T-helper 9 cell (primary cell): ENCODE data around the gene FRMPD4.

ENCODE experiments used
- DNase-seq: peaks from one replicate; pipeline ENCODE4 v3.0.0-alpha.2; 2020

The FRMPD4 gene

DNA sequence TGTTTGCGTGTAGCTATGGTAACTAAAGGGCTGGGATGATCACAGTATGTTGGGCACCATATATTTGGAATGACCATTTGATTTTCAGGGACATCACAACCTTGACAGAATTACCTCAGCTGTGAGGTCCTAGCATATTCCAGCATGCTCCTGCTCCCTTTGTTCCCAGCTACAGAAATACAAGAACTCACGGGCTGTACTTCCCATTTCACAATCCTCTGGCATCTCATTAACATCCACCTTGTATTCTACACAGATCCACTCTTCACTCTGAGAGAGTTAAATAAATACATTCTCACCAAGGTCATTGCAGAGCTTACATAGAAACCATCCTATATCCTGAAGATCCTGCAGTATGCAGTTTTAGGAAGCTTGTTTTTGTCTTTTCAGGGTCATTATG is 169.7 kb downstream of the FRMPD4 start:
- DNase-seq, result no peak

- DNase-seq, result no peak
These were observed 170.1 kb downstream of the FRMPD4 start for GRCh38 chrX:12308420-12308819.

- no peak for DNase-seq
These were observed 170.9 kb downstream of the FRMPD4 start for GRCh38 chrX:12309040-12309743.

DNA sequence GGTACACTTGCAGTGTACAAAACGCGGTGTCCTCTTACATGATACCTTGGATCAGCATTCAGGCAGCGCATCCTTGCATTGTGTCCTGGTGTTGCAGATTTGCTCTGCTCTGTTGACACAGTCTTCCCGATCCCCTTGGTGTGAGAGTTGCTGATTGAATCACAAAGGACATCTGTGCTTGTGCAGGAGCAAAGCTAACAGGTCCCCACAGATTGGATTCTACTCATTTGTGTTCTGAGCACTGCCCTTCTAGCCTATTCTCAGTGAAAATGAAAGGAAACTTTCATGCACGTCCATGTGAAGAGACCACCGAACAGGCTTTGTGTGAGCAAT is 171.4 kb downstream of the FRMPD4 start:
- no peak for DNase-seq

- no peak for DNase-seq
These were observed 176.4 kb downstream of the FRMPD4 start for GRCh38 chrX:12314651-12315050.

GRCh38 chrX:12315526-12315925 is 177.3 kb downstream of the FRMPD4 start:
- DNase-seq, result no peak

GRCh38 chrX:12319003-12319519 is 180.8 kb downstream of the FRMPD4 start:
- DNase-seq, result no peak

- no peak for DNase-seq
These were observed 181.7 kb downstream of the FRMPD4 start for GRCh38 chrX:12319992-12320391.

- no peak for DNase-seq
These were observed 183.8 kb downstream of the FRMPD4 start for GRCh38 chrX:12322031-12322430.

- no peak for DNase-seq
These were observed 186.9 kb downstream of the FRMPD4 start for GRCh38 chrX:12325171-12325570.

DNA sequence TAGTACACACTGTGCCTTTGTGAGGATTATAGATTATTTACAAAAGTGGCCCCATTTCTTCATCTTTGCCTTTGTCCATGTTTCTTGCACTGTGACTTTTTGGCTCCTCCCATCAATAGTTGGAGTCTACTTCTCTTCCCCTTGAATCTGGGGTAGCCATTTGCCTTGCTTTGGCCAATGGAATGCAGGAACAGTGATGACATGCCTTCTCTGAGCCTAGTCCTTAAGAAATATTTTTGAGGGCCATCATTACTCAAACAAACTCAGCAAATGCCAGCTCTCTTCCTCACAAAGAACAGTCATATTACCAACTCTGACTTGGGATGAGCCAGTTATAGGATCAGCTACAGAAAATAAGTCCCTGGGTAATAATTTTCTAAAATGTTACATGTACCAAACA is 189.6 kb downstream of the FRMPD4 start:
- no peak for DNase-seq

GRCh38 chrX:12329476-12329875 is 191.2 kb downstream of the FRMPD4 start:
- DNase-seq, result no peak

DNA sequence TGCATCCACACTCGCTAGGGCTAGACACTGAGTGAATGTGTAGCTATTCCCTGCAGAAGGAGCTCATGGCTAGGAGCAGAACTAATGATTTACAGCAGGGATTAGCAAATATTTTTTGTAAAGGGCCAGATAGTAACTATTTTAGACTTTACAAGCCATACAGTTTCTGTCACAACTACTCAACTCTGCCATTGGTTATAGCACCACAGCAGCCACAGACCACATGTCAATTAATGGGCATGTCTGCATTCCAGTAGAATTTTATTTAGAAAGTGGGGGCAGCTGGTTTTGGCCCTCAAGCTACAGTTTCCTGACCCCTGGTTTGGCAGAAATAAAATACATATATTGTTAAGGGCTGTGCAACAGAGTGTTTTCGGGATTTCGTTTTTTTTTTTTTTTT is 192.6 kb downstream of the FRMPD4 start:
- DNase-seq, result no peak

DNA sequence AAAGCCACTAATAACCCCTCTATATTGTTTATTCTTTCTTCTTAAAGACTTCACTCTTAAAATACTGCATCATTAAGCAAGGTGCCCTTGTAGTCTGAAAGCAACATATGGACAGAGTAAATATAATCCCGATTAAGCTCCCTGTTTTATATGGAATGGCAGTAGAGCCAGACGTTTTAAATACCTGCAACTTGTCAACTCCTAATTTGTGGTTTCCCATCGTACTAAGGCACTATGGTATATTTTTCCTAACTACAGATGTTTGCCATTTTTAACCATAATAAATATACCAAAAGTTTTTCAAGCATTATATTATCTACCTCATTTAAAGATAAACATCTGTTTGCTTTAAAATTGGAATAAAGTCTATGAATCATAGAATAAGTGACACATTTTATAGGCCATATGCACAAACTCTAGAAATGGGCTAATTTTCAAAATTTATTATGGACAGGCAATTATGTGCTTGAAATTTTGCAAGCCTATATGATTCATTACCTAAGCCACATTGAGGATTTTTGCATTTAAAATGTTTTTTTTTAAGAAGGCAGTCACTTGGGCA is 194.6 kb downstream of the FRMPD4 start:
- DNase-seq, result no peak

DNA sequence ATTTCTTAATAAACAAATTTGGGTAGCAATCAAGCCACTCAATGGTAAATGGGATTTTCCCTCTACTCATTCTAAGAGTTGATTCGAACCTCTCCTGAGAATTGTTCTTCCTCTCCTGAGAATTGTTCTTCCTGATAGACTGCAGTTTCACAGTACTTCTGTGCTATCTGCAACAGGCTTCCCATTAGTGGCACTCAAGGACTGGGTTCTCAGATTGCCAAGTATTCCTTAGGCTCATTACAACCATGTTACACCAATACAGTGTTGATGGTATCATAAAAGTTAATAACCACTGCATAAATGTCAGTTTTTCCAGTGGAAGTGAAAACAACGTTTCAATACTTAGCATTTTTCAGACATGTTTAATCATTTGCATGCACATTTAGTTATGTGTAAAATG is 201.6 kb downstream of the FRMPD4 start:
- no peak for DNase-seq

- DNase-seq, result no peak
These were observed 206.7 kb downstream of the FRMPD4 start for GRCh38 chrX:12344954-12345353.

DNA sequence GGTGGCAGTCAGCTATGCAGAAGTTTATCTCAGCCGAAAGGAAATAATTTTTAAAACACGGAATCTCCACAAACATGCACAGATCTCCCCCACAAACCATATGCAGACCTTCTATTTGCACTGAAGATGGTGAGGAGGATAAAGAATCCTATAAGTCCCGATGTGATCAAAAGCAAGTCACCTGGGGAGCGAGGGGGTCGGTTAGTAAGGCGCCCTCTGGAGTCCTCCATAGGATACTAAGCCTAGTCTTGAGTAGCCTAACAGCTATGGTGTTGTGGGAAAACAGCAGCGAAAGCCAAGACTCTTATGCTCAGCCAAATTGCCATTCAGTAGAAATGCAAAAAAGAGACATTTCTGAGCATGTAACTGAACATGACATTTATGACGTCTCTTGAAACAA is 210.9 kb downstream of the FRMPD4 start:
- no peak for DNase-seq

- no peak for DNase-seq
These were observed 214.6 kb downstream of the FRMPD4 start for GRCh38 chrX:12352922-12353321.

DNA sequence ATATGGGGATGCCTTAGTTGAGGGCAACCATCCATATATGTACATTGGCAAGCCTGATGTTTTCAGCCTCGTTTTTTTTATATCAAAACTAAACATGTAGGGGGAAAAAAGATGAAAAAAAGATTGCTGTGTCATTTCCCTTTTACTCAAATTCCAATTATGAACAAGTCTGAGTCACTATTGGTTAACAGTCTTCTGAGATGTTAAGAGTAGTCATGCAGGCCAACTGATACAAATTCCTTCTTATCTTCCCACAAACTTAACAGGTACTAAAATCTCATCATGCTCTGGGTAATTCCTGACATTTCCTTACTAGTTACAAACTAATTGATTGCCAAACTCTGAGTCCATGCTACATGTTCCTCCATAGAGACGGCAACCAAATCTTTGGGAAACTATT is 222.1 kb downstream of the FRMPD4 start:
- DNase-seq, result no peak

DNA sequence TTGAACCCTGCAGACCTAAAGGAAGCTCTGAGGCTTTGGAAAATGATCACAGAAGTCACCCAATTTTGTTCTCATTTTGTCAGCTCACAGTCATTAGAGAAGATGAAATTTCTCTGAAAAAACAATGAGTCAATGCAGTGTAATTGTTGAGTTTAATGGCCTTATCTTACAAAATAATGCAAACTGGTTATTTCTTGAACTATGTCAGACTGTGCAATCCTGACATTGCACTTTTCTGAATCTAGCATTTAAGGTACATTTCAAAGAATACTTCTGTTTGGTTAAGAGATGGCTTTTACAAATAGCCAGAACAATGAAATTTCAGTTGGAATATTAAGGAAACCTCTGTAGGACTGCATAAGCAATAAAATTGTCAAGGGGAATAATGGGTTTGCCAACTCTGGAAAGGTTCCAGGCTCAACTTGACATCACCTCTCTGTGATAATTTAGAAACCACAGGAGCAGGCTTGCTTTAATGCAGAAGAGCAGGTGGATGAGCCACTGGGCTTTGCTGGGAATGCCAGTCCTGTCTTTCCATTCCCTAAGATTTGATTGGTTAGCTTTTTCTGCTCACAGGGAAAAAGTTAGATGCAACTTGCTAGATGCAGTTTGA is 222.8 kb downstream of the FRMPD4 start:
- DNase-seq, result no peak

GRCh38 chrX:12363216-12363615 is 224.9 kb downstream of the FRMPD4 start:
- no peak for DNase-seq

DNA sequence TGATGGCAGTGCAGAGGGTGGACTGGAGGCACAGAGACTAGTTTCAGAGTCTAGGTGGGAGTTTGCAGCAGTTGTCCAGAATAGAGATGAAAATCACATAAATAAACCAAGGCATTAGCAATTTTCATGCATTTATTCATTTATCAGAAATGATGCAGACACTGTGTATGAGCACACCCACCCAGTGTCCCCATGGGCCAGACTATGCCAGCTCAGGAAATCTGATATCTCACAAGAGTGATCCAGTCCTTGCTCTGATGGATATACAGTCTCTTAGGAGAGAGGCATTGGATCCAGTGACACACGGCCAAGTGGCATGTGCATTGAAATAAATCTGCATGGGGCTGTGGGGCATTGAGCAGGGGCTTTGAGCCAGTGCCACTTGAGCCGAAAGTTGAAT is 228.2 kb downstream of the FRMPD4 start:
- DNase-seq, result no peak

DNA sequence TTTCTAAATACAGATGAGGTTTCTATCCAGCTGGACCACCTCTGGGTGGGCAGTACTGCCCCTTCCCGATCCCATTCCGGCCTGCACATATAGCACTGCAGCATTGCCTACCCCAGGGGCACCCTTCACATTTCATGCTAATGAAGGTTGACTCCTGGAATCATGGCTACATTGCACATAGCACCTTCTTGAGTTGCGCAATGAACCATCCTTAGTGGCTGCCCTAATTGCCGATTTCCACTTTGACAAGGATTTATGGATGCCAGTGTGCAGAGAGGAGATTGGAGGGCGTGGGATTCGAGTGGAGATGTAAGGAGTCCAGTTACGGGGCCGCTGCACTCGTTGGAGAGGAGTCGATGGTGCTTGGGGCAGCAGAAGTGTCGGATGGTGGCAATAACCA is 229.0 kb downstream of the FRMPD4 start:
- no peak for DNase-seq

GRCh38 chrX:12370497-12370986 is 232.3 kb downstream of the FRMPD4 start:
- no peak for DNase-seq
